HG02852 (cell line): Measurements from ENCODE around the gene CDC34.
"Not testable (repeated sequence)": the region's sequence is repeated elsewhere in the genome, so short reads cannot be mapped to it uniquely, and the experiment has no call there.

Experiments
- ATAC-seq: cut with Tn5 transposase; IDR thresholded peaks from one replicate; pipeline ENCODE4 v1.9.1; 2021; ENCODE audit warnings: mild to moderate bottlenecking, moderate library complexity; ENCODE audit not compliant: unreplicated experiment

CDC34 gene

GRCh38 chr19:572140-572742 is 40.7 kb downstream of the CDC34 start, which contains the start of gene BSG:
BSG (plus strand) TSS chr19:572596; CDS start chr19:572635, 39 bp downstream.
- peak; percentile 63 for ATAC-seq

GRCh38 chr19:572743-573518 is 41.4 kb downstream of the CDC34 start:
- peak; percentile 28 for ATAC-seq

GRCh38 chr19:573519-573825 is 41.9 kb downstream of the CDC34 start:
- ATAC-seq, result peak; percentile 1

GRCh38 chr19:574658-575526 is 43.3 kb downstream of the CDC34 start:
- ATAC-seq, result no peak

- ATAC-seq, result no peak
Measured at GRCh38 chr19:575527-576506, 44.3 kb downstream of the CDC34 start.

GRCh38 chr19:576768-577438 is 45.3 kb downstream of the CDC34 start:
- ATAC-seq, result no peak

GRCh38 chr19:577439-578392 is 46.2 kb downstream of the CDC34 start:
- no peak for ATAC-seq

GRCh38 chr19:579111-579841 is 47.7 kb downstream of the CDC34 start:
- no peak for ATAC-seq

- ATAC-seq, result no peak
Measured at GRCh38 chr19:579842-580155, 48.2 kb downstream of the CDC34 start.

GRCh38 chr19:580274-580835 is 48.8 kb downstream of the CDC34 start:
- ATAC-seq, result no peak

- no peak for ATAC-seq
Measured at GRCh38 chr19:581399-582111, 50.0 kb downstream of the CDC34 start.

- ATAC-seq, result no peak
Measured at GRCh38 chr19:582497-583197, 51.1 kb downstream of the CDC34 start.

GRCh38 chr19:583198-583967 is 51.8 kb downstream of the CDC34 start:
- no peak for ATAC-seq

GRCh38 chr19:583968-584239 is 52.3 kb downstream of the CDC34 start:
- no peak for ATAC-seq

GRCh38 chr19:584240-585001 is 52.9 kb downstream of the CDC34 start:
- ATAC-seq, result no peak

- ATAC-seq, result not testable (repeated sequence)
Measured at GRCh38 chr19:585146-585545, 53.6 kb downstream of the CDC34 start.
